Thoracic aorta (tissue), 2 donors: Measurements from ENCODE around the gene LRWD1. TPM values are rescaled to one million over a fixed set of nuclear protein-coding genes. Genes with fewer than 3 reads are reported as not detected.
A peak's percentile ranks its signal among the peaks of the same experiment; 100 is the strongest.

Experiments
- ATAC-seq: fragments of 150-250 bp; one replicate; pipeline ENCODE4 v1.8.0; 2017; ENCODE audit warnings: low read depth; ENCODE audit not compliant: insufficient number of reproducible peaks, low FRiP score
- DNase-seq: peaks from one replicate; pipeline ENCODE4 v3.0.0-alpha.2; 2020; ENCODE audit warnings: low spot score
- H3K27ac ChIP-seq, 2 donors: fragments of 200-600 bp; sonication (generic); 1 replicate in 1 of 2; 2 replicates in 1 of 2; pipeline ENCODE4 v1.5.1; 2016; ENCODE audit warnings: mild to moderate bottlenecking in 2 of 2, moderate library complexity in 2 of 2
- H3K27me3 ChIP-seq: fragments of 200-600 bp; sonication (generic); replicated peaks from 2 replicates; pipeline ENCODE4 v1.6.0; 2016; ENCODE audit warnings: mild to moderate bottlenecking; ENCODE audit not compliant: insufficient read depth
- H3K36me3 ChIP-seq: fragments of 200-600 bp; sonication (generic); one replicate; pipeline ENCODE4 v1.5.1; 2016
- H3K4me1 ChIP-seq, 2 donors: fragments of 200-600 bp; sonication (generic); 1 replicate in 1 of 2; 2 replicates in 1 of 2; pipeline versions ENCODE4 v1.5.1 to v1.6.0; 2016; ENCODE audit warnings: low read depth in 2 of 2, mild to moderate bottlenecking in 1 of 2; ENCODE audit not compliant: control insufficient read depth in 1 of 2
- H3K4me3 ChIP-seq: fragments of 200-600 bp; sonication (generic); 2 replicates; pipeline ENCODE4 v1.5.1; 2016; ENCODE audit warnings: mild to moderate bottlenecking
- H3K9me3 ChIP-seq: fragments of 200-600 bp; sonication (generic); 2 replicates; pipeline ENCODE4 v1.5.1; 2016
- CTCF ChIP-seq: fragments of 200-600 bp; sonication (generic); IDR thresholded peaks from one replicate; pipeline ENCODE4 v1.5.1; 2019; ENCODE audit warnings: antibody characterized with exemption
- total RNA-seq, 2 donors: library from RNA; depleted of rRNA; stranded (reverse); fragments of >200 nt; gene quantifications; one replicate each; pipeline versions ENCODE4 v1.1.0 to v1.2.3, GENCODE V29; 2016

The LRWD1 gene
- 10 to 100 TPM in 1 of 2 donors, 1 to 10 TPM in 1; 7.9 to 10.9 TPM for total RNA-seq

DNA sequence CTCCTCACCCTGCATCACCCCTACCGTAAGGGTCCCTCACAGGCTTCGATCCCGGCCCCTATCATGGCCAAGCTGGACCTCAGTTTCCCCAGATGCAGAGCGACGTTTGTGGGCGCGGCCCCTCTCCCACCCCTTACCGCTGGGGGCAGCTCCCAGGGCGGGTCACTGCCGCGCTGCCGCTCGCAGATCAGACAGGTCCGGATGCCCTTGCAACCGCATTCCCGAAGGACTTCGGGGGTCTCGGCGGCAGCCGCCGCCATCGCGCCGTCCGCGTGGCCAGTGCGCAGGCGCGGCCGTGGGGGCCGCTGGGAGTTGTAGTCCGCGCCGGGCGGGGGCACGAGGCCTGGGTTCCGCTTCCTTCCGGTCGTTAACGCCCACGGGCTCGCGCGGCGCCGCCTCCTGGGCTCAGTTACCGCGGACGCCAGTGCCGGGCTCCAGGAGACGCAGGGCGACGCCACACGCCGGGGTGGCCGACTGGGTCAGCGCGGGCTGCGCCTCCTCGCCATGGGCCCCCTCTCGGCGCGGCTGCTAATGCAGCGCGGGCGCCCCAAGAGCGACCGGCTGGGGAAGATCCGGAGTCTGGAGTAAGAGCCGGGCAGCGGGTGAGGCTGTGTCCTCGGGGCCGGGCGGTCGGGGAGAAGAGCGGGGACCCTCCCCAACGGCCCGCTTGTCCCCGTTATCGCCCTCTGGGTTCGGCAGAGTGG lies at the start of gene LRWD1, which contains the start of gene ALKBH4:
TSS of gene LRWD1 (plus strand) at position 408 of the 704 bp plus-strand sequence. CDS start at position 505, 97 bp downstream.
TSS of gene ALKBH4 (minus strand) at position 287 of the 704 bp plus-strand sequence. CDS start at position 260, 27 bp downstream.
- Histone ChIP-seq H3K27ac (peak within 1 kb of the TSS; percentile 64 to 69), H3K27me3 (no peaks in the 10 kb centered on the region), H3K36me3 (peaks cover 5% of the 10 kb centered on the region), H3K9me3 (no peaks in the 10 kb centered on the region), H3K4me3 (peak within 1 kb of the TSS; percentile 99), H3K4me1 (peaks cover 13 to 31% of the 10 kb centered on the region in 2 donors)
- TF ChIP-seq CTCF: peak; percentile 28
- DNase-seq: peak; percentile 79
- peak; percentile 69 for ATAC-seq

DNA sequence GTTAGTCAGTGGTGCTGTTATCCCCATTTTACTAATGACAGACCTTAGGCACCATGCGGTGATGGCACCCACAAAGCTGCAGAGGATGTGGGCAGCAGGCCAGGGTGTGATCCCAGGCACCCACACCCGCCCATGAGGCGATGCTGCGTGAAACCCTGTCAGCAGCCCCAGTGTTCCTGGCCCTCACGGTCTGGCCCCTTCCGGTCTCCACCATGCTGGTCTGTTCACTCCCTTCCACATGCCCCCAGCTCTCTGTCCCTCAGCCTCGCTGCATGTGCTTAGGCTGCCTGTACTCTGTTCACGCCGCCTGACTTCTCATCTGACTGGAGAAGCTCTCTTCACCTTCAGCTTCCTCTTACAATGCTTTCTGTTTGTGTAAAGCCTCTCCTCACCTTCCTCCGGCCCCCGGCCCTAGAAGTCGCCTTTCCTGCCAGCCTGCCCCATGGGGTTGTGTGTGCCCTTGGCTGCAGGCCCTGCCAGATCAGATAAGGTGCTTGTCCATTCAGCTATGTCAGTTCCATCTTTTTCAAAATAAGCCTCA lies 49.0 kb upstream of the LRWD1 start:
- no peak for ATAC-seq
- Histone ChIP-seq H3K27me3 (no peaks in the 10 kb centered on the region), H3K4me3 (no peak overlapping the region), H3K9me3 (no peaks in the 10 kb centered on the region), H3K27ac (no peak overlapping the region), H3K4me1 (no peaks in the 10 kb centered on the region), H3K36me3 (peaks cover 27% of the 10 kb centered on the region)
- no peak for DNase-seq
- no peak for TF ChIP-seq CTCF

DNA sequence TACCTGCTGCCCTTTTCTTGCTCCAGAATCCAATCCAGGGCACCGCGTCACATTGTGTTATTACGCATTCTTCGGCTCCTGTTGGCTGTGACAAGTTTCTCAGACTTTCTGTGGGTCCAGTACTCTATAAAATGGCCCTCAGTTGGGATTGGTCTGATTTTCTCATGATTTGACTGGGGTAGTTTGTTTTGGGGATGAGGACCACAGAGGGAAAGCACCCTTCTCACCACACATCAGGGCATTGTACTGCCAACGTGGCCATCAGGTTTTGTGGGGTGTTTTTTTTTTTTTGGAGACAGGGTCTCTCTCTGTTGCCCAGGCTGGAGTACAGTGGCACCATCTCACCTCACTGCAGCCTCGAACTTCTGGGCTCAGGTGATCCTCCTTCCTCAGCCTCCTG lies 48.4 kb upstream of the LRWD1 start:
- H3K27me3 ChIP-seq: no peaks in the 10 kb centered on the region
- no peaks in the 10 kb centered on the region for H3K4me1 ChIP-seq
- H3K9me3 ChIP-seq: no peaks in the 10 kb centered on the region
- no peak overlapping the region for H3K27ac ChIP-seq
- no peak for ATAC-seq
- peaks cover 31% of the 10 kb centered on the region for H3K36me3 ChIP-seq
- no peak for DNase-seq
- TF ChIP-seq CTCF: no peak
- H3K4me3 ChIP-seq: no peak overlapping the region

DNA sequence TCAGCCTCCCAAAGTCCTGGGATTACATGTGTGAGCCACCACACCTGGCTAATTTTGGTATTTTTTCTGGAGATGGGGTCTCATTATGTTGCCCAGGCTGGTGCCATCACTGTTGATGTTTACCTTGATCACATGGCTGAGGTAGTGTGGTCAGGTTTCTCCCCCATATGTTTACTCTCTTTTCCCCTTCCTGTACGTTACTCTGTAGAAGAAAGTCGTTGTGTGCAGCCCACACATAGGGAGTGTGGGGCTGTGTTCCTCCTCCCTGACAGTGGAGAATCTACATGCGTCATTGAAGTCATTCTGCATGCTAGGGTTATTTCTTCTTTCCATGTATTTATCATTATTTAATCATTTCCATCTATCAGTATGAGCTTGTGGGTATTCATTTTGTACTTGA lies 47.7 kb upstream of the LRWD1 start:
- Histone ChIP-seq H3K27me3 (no peaks in the 10 kb centered on the region), H3K4me3 (no peak overlapping the region), H3K9me3 (no peaks in the 10 kb centered on the region), H3K27ac (no peak overlapping the region), H3K4me1 (no peaks in the 10 kb centered on the region), H3K36me3 (peaks cover 24% of the 10 kb centered on the region)
- TF ChIP-seq CTCF: no peak
- no peak for DNase-seq
- no peak for ATAC-seq

DNA sequence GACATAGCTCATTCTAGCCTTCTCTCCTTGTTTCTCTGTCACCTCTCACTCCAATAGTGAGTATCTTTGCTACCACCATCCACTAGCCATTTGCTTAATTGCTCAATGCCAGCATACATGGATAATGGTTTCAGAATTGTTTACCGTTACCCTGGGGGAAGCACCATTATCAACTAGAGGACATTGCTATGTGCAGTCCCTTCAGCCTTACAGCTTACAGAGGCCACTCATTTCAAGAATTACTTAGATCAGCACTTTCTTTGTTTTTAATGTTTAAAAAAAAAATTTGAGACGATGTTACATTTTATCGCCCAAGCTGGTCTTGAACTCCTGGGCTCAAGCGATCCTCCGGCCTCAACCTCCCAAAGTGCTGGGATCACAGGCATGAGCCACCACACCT lies 46.2 kb upstream of the LRWD1 start:
- no peaks in the 10 kb centered on the region for H3K27me3 ChIP-seq
- H3K9me3 ChIP-seq: no peaks in the 10 kb centered on the region
- no peaks in the 10 kb centered on the region for H3K4me1 ChIP-seq
- ATAC-seq (no peak), DNase-seq (no peak)
- TF ChIP-seq CTCF: no peak
- H3K36me3 ChIP-seq: peaks cover 21% of the 10 kb centered on the region
- H3K27ac ChIP-seq: no peak overlapping the region
- no peak overlapping the region for H3K4me3 ChIP-seq
